ENCODE results near the gene RAB15.

Gene RAB15

GRCh38 chr14:64966976-64967375 is 5.2 kb downstream of the RAB15 start:
- TF ChIP-seq, protein P1, sequence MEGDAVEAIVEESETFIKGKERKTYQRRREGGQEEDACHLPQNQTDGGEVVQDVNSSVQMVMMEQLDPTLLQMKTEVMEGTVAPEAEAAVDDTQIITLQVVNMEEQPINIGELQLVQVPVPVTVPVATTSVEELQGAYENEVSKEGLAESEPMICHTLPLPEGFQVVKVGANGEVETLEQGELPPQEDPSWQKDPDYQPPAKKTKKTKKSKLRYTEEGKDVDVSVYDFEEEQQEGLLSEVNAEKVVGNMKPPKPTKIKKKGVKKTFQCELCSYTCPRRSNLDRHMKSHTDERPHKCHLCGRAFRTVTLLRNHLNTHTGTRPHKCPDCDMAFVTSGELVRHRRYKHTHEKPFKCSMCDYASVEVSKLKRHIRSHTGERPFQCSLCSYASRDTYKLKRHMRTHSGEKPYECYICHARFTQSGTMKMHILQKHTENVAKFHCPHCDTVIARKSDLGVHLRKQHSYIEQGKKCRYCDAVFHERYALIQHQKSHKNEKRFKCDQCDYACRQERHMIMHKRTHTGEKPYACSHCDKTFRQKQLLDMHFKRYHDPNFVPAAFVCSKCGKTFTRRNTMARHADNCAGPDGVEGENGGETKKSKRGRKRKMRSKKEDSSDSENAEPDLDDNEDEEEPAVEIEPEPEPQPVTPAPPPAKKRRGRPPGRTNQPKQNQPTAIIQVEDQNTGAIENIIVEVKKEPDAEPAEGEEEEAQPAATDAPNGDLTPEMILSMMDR (IDR thresholded peaks at IDR 0.05; ENCODE audit: low read depth, low read length): no peak
- DNase-seq (ENCODE audit: extremely low read depth, low read depth): no peak

- TF ChIP-seq, protein P1 (IDR thresholded peaks at IDR 0.05; ENCODE audit: low read depth, low read length): no peak
Measured at GRCh38 chr14:64965356-64966000, 6.7 kb downstream of the RAB15 start.

GRCh38 chr14:64963611-64964010 is 8.5 kb downstream of the RAB15 start:
- TF ChIP-seq, protein P1 (IDR thresholded peaks at IDR 0.05; ENCODE audit: low read depth, low read length): no peak
- DNase-seq (ENCODE audit: extremely low read depth, low read depth): no peak

More at GRCh38 chr14:64965356-64966000, 6.7 kb downstream of the RAB15 start:
- DNase-seq (ENCODE audit: extremely low read depth, low read depth): no peak

GRCh38 chr14:64960762-64961276 is 11.3 kb downstream of the RAB15 start:
- TF ChIP-seq, protein P1 (IDR thresholded peaks at IDR 0.05; ENCODE audit: low read depth, low read length): no peak; the same call in 1 of the 2 replicates
- DNase-seq (ENCODE audit: extremely low read depth, low read depth): no peak

DNA sequence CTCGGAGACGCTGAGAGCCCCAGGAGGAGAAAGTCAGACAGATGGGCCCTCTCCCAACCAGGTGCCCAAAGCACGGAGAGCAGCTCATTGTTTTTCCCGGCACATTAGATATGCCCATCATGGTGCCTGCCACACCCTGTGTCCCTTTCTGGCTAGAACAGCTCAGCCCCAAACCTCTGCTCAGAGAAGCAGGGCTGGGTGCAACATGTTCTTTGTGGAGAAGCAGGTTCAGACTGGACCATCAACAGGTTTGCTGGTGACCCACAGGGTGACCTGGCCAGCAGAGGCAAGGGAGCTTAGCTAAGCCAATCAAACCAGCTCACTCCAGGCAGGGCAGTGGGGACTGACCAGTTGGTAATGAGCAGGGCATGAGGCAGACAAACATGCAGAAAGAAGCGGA is 13.4 kb downstream of the RAB15 start:
- no peak for DNase-seq (ENCODE audit: extremely low read depth, low read depth)
- TF ChIP-seq, protein P1 (IDR thresholded peaks at IDR 0.05; ENCODE audit: low read depth, low read length): no peak

- no peak for DNase-seq (ENCODE audit: extremely low read depth, low read depth)
- TF ChIP-seq, protein P1 (IDR thresholded peaks at IDR 0.05; ENCODE audit: low read depth, low read length): no peak
Measured at GRCh38 chr14:64958201-64958600, 13.9 kb downstream of the RAB15 start.

DNA sequence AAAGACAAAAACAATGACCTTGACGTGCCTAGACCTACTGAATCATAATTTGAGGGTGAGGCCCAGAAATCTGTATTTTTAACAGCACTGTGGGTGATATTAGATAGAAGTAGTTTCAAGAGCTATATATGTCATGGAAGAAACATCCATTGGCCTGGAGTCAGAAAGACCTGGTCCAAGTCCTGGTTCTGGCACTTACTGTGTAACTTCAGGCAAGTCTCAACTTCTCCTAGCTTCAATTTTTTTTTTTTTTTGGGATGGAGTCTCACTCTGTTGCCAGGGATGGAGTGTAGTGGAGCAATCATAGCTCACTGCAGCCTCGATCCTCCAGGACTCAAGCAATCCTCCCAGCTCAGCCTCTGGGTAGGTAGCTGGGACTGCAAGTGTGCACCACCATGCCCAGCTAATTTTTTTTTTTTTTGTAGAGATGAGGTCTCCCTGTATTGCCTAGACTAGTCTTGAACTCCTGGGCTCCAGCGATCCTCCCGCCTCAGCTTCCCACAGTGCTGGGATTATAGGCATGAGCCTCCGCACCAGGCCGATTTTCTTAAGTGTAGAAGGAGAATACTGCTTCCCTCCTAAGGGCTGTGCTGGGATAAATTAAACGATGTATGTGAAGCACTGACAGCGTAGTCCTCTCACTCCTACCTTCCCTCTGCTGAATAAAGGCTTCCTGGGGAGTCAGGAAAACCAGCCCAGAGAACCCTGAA is 15.3 kb downstream of the RAB15 start:
- DNase-seq (ENCODE audit: extremely low read depth, low read depth): no peak
- TF ChIP-seq, protein P1 (IDR thresholded peaks at IDR 0.05; ENCODE audit: low read depth, low read length): no peak
